Cardiac muscle cell (in vitro differentiated cells and primary cell): ENCODE results near the gene CDKN1A. TPM values are rescaled to one million over a fixed set of nuclear protein-coding genes. Genes with fewer than 3 reads are reported as not detected.

Source experiments
- DNase-seq, 2 donors: peaks; one replicate each; pipeline versions ENCODE4 v3.0.0 to v3.0.0-alpha.2; 2010 to 2017; ENCODE audit warnings: low read depth in 1 of 2, low spot score in 1 of 2
- H3K27ac ChIP-seq: fragments of 200-600 bp; sonication (generic); 2 replicates; pipeline ENCODE4 v1.5.1; 2016
- H3K27me3 ChIP-seq: fragments of 200-600 bp; sonication (generic); 2 replicates; pipeline ENCODE4 v1.6.0; 2016; ENCODE audit warnings: control low read depth
- H3K36me3 ChIP-seq: fragments of 200-600 bp; sonication (generic); 2 replicates; pipeline ENCODE4 v1.5.1; 2016; ENCODE audit warnings: control low read depth
- H3K4me1 ChIP-seq: fragments of 200-600 bp; sonication (generic); 2 replicates; pipeline ENCODE4 v1.8.1; 2017; ENCODE audit warnings: low read depth, mild to moderate bottlenecking, mixed run types
- H3K4me3 ChIP-seq: fragments of 200-600 bp; sonication (generic); 2 replicates; pipeline ENCODE4 v1.5.1; 2016; ENCODE audit warnings: mild to moderate bottlenecking
- H3K9me3 ChIP-seq: fragments of 200-600 bp; sonication (generic); 2 replicates; pipeline ENCODE4 v1.5.1; 2017; ENCODE audit warnings: low read depth, mild to moderate bottlenecking, control low read depth
- polyA plus RNA-seq: library from polyadenylated mRNA; unstranded; fragments of >200 nt; fragmentation: Nextera tagmentation; extraction: Ambion mirVana; gene quantifications from 2 replicates; pipeline ENCODE4 v1.2.1, GENCODE V29; 2016
- total RNA-seq: library from RNA; depleted of rRNA; stranded (reverse); fragments of >200 nt; gene quantifications from 2 replicates; pipeline ENCODE4 v1.2.3, GENCODE V29; 2016
- TF ChIP-seq, protein P1 (sequence below): IDR thresholded peaks from 2 replicates; pipeline ENCODE4 v1.5.1; 2012; ENCODE audit warnings: low read depth, mild to moderate bottlenecking, low read length

CDKN1A gene
- total and polyA plus RNA-seq, 2 experiments from 2014 or later = 60.8 to 141 TPM

DNA sequence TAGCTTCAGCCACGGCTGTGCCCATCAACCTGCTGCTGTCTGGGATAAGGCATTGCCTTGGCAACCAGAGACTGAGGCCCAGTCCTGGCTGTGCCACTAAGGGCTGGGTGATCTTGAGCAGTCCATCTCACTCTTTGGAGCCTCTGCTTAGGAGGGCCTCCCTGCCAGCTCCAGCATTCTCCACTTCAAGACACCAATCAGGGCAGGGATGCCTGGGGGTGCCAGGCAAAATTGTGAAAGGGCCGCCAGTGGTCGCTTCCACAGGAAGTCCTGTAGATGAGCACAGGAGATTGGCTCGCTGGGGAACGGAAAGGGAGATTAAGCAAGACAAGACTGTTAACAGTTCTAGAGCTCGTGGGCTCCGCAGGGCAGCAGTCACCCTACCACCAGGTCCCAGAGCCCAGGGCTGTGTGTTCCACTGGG is 19.0 kb downstream of the CDKN1A start, which contains the start of gene RAB44:
RAB44 (plus strand) TSS at position 346 of the 423 bp plus-strand sequence. CDS start 6,410 bp downstream, outside the sequence.
- H3K36me3 ChIP-seq = no peaks in the 10 kb centered on the region
- H3K4me3 ChIP-seq = no peak within 1 kb of the TSS
- H3K9me3 ChIP-seq = no peaks in the 10 kb centered on the region
- no peaks in the 10 kb centered on the region for H3K27me3 ChIP-seq
- H3K27ac ChIP-seq = no peak within 1 kb of the TSS
- TF ChIP-seq, protein P1, sequence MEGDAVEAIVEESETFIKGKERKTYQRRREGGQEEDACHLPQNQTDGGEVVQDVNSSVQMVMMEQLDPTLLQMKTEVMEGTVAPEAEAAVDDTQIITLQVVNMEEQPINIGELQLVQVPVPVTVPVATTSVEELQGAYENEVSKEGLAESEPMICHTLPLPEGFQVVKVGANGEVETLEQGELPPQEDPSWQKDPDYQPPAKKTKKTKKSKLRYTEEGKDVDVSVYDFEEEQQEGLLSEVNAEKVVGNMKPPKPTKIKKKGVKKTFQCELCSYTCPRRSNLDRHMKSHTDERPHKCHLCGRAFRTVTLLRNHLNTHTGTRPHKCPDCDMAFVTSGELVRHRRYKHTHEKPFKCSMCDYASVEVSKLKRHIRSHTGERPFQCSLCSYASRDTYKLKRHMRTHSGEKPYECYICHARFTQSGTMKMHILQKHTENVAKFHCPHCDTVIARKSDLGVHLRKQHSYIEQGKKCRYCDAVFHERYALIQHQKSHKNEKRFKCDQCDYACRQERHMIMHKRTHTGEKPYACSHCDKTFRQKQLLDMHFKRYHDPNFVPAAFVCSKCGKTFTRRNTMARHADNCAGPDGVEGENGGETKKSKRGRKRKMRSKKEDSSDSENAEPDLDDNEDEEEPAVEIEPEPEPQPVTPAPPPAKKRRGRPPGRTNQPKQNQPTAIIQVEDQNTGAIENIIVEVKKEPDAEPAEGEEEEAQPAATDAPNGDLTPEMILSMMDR = no peak
- H3K4me1 ChIP-seq = peaks cover 6% of the 10 kb centered on the region
- no peak for DNase-seq

DNA sequence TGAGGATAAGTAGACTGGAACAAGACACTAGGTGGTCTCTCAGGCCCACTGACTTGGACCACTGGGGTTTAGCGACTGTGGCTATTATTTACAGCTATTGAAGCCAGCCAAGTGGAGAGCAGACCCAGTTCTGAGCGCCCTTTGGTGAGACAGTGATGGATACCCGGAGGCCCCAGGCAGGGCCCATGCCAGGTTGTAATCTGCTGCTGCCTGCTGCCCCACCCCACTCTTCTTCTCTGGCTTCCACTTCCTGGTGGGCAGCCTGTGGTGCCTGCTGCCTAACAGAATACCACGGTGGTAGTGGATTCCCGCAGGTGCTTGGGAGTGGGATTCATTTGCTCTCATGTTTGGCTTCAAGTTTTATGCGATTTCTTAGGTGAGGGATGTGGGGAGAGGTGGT is 19.7 kb downstream of the CDKN1A start:
- Histone ChIP-seq H3K27ac (no peak overlapping the region), H3K27me3 (no peaks in the 10 kb centered on the region), H3K4me3 (no peak overlapping the region), H3K4me1 (no peaks in the 10 kb centered on the region), H3K9me3 (no peaks in the 10 kb centered on the region), H3K36me3 (no peaks in the 10 kb centered on the region)
- DNase-seq = no peak
- TF ChIP-seq, protein P1 = no peak

DNA sequence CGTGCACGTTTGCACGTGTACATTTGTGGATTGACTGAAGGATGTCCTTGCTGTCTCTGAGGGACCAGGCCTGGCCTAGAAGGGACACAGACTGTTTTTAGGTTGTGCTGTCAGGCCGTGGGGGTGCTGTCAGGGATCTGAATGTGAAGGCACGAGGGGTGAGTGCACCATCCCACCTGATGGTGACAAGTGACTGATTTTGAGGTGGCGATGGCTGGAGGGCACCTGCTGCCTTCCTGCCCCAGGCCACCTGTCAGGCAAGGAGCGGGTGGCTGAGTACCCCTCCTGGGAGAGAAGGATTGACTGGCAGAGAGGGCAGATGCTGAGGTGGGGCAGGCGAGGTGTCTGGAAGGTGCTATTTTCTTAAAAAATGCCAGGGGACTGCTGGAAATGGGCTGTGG is 20.4 kb downstream of the CDKN1A start:
- Histone ChIP-seq H3K27me3 (no peaks in the 10 kb centered on the region), H3K4me1 (no peaks in the 10 kb centered on the region), H3K36me3 (no peaks in the 10 kb centered on the region), H3K4me3 (no peak overlapping the region), H3K27ac (no peak overlapping the region), H3K9me3 (no peaks in the 10 kb centered on the region)
- DNase-seq = no peak
- TF ChIP-seq, protein P1 = no peak

DNA sequence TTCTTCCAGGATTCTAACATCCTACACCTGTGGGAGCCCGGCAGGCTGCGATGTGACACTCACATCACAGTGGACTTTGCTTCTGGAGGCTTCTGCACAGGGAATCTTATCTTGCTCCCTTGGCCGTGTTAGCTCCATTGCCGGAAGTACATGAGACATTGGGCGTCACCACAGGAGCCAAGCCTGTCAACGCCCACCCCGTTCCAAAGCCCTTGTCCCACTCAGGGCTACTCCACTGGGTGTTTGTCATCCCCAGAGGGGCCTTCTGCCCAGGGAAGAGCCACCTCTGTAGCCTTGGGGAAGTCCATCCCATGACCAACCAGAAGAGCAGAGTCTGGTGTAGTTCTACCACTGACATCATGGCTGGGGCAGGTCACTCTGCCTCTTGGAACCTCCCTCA is 20.8 kb downstream of the CDKN1A start:
- Histone ChIP-seq H3K4me1 (no peaks in the 10 kb centered on the region), H3K27me3 (no peaks in the 10 kb centered on the region), H3K36me3 (no peaks in the 10 kb centered on the region), H3K27ac (no peak overlapping the region), H3K9me3 (no peaks in the 10 kb centered on the region), H3K4me3 (no peak overlapping the region)
- no peak for DNase-seq
- TF ChIP-seq, protein P1 = no peak

DNA sequence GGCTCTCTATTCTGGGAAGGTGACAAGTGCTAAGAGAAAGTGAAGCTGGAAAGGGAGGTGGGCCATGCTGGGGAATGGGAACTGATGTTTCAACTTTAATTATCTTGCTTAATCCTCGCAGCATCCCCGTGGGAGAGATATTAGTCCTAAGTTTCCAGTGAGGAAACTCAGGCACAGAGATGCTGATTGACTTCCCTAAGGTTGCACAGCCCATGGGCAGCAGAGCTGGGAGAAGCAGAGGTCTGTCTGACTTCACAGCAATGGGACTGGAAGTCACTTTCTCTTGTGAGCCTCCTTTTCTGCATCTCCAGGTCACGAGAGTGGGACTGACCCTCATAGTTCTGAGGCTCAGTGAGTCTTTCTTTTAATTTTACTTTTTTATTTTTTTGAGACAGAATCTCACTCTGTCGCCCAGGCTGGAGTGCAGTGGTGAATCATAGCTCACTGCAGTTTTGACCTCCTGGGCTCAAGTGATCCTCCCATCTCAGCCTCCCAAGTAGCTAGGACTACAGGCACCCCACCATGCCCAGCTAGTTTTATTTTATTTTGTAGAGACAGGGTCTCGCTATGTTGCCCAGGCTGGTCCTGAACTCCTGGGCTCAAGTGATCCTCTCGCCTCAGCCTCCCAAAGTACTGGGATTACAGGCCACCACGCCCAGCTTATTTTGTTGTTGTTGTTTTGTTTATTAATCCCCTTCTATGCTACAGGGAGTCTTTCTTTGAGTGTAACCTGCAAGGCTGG is 21.7 kb downstream of the CDKN1A start:
- no peak for DNase-seq
- Histone ChIP-seq H3K27ac (no peak overlapping the region), H3K4me3 (no peak overlapping the region), H3K36me3 (no peaks in the 10 kb centered on the region), H3K9me3 (no peaks in the 10 kb centered on the region), H3K27me3 (no peaks in the 10 kb centered on the region), H3K4me1 (no peaks in the 10 kb centered on the region)
- TF ChIP-seq, protein P1 = no peak
